Renal cortex interstitium (tissue), 11 donors: ENCODE data around the gene SLC17A7. TPM values are rescaled to one million over a fixed set of nuclear protein-coding genes. Genes with fewer than 3 reads are reported as not detected.

Source experiments
- DNase-seq, 11 donors: peaks; one replicate each; pipeline ENCODE4 v3.0.0-alpha.2; 2013; ENCODE audit warnings: low read depth in 9 of 11, low spot score in 4 of 11; ENCODE audit errors: extremely low read depth in 1 of 11
- polyA plus RNA-seq, 3 donors: library from polyadenylated mRNA; unstranded; fragments of 120-200 nt; gene quantifications; one replicate each; pipeline ENCODE4 v1.2.1, GENCODE V29; 2013; ENCODE audit not compliant: insufficient read length in 3 of 3

The SLC17A7 gene
- polyA plus RNA-seq, 3 donors: 0.19 to 0.47 (median 0.33) TPM

DNA sequence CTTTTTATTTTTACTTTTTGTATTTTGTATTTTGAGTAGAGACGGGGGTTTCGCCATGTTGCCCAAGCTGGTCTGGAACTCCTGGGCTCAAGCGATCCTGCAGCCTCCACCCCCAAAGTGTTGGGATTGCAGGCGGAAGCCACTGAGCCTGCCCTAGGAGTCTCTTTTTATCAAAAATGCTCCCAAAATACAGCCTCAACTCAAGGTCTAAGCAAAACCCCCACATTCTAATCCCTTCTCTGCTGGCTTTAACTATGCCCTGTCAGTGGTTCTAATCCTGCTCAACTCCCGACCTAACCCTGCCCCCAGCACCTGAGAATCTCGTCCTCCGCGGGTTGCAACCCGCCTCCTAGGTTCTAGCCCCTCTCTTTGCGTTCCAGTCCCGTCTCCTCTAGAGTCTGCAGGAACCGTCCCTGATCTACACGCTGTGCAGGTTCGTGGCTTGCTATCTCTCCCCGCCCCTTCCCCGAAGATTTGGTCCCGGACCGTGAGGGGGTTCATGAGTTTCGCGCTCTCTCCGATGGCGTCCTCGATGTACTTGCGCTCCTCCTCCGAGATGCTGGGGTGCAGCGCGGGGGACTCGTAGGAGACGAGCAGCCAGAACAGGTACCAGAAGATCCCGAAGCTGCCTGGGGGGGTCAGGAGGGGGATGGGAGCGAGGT is 8.0 kb downstream of the SLC17A7 start:
- no peak for DNase-seq

DNA sequence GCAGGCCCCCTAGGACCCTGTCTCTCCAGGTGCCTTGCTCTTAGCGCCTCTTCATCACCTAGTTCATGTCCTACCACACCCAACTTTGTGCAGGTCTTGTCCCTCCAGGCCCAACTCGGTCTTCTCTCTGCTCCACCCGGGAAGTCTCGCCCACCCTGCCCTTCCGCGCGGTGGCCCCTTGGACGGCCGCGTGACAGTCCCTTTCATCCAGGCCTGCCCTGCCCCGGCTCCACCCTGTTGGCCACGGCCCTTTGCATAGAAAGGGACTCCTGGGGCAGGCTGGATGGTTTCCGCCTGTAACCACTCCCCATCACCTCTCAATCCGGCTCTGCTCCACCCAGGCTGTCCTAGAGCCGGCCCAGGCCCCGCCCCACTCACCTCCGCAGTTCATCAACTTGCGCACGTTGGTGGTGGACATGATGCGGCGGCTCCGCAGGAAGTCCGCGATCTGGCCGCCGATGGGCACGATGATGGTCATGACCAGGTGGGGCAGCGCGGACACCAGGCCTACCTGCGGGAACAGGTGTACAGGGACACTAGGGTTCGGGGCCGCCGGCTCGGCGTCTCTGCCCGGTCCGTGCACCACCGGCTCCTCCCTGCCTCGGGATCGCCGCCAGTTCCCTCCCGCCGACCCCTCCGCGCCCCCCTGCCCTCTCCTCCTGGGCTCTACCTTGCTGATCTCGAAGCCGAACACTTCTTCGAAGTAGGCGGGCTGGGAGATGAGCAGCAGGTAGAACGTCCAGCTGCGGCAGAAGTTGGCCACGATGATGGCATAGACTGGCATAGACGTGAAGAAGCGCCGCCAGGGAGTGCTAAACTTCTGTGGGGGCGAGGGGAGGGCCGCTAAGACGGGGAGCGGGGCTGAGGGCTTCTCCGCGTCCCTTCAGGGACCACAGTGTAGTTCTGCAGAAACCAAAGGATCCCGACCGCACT is 8.9 kb downstream of the SLC17A7 start:
- no peak for DNase-seq

DNA sequence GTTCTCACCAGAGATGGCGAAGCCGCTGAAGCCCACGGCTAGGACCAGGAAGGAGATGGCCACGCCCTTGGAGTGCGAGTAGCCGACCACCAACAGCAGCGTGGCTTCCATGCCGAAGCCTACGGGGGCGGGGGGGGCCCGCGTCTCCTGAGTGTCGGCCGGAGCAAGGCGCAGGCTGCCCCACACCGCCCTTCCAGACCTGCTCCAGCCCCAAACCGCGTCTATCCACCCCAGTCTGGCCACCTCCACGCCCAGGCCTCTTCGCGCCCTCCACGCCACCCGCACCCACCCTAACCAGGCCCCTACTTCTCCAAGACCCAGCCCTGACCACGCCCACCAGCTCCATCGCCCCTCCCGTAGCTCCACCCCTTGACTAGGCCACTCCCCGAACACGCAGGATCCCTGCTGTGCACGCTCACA is 10.0 kb downstream of the SLC17A7 start:
- DNase-seq: no peak

GRCh38 chr19:49430678-49431329 is 10.5 kb downstream of the SLC17A7 start:
- no peak for DNase-seq

GRCh38 chr19:49430172-49430677 is 11.1 kb downstream of the SLC17A7 start:
- DNase-seq: no peak

GRCh38 chr19:49428547-49429451 is 12.5 kb downstream of the SLC17A7 start:
- DNase-seq: no peak

GRCh38 chr19:49427855-49428546 is 13.3 kb downstream of the SLC17A7 start:
- DNase-seq: no peak

DNA sequence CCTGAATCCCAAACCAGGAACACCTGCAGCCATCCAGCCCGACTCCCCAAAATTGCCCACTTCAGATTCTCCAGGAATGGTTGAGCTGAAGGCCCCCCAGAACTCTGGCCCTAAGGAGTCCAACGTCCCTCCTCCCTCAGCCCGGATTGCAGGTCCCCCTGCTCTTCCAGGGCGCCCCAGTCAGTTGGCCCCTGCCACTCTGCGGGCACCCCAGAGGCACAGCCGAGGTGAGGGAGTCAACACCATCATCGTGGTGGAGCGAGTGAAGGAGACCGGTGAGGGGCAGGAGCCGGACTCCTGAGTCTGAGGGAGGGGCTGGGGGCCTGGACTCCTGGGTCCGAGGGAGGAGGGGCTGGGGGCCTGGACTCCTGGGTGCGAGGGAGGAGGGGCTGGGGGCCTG is 14.0 kb downstream of the SLC17A7 start:
- DNase-seq: no peak

DNA sequence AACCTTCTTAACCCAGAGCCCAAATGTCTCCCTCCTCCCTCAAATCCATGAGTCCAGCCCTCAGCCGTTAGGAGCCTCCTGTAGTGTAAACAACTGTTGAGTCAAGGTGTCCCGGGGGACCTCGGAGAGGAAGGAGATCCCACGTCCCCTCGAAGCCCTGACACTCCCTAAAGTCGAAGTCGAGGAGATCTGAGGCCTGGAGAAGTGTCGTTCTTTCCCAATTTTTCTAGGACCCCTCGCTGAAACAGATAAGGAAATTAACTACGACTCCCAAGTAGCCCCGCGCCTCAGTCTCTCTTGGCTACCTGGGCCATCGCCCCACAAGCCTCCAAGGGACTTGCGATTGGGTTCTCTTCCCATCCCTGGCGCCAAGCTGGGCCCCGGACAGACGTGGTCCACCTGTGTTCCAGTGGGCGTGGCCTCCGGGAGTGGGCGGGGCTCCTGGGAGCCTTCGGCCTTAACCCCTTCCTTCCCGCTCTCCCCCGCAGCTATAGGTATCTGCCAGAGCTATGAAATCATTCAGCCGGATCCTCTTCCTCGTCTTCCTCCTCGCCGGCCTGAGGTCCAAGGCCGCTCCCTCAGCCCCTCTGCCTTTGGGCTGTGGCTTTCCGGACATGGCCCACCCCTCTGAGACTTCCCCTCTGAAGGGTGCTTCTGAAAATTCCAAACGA is 15.3 kb downstream of the SLC17A7 start:
- DNase-seq: no peak

GRCh38 chr19:49425178-49425577 is 16.1 kb downstream of the SLC17A7 start, which contains the start of gene GFY:
TSS of gene GFY (plus strand) at chr19:49425388. CDS start at chr19:49426431, 1,043 bp downstream.
- DNase-seq: no peak

GRCh38 chr19:49423985-49424303 is 17.4 kb downstream of the SLC17A7 start:
- DNase-seq: no peak

- DNase-seq: no peak
Measured at GRCh38 chr19:49423071-49423984, 18.0 kb downstream of the SLC17A7 start, which contains the start of gene PTH2. TSS of gene PTH2 (minus strand) at chr19:49423441. CDS start at chr19:49423339, 102 bp downstream.

DNA sequence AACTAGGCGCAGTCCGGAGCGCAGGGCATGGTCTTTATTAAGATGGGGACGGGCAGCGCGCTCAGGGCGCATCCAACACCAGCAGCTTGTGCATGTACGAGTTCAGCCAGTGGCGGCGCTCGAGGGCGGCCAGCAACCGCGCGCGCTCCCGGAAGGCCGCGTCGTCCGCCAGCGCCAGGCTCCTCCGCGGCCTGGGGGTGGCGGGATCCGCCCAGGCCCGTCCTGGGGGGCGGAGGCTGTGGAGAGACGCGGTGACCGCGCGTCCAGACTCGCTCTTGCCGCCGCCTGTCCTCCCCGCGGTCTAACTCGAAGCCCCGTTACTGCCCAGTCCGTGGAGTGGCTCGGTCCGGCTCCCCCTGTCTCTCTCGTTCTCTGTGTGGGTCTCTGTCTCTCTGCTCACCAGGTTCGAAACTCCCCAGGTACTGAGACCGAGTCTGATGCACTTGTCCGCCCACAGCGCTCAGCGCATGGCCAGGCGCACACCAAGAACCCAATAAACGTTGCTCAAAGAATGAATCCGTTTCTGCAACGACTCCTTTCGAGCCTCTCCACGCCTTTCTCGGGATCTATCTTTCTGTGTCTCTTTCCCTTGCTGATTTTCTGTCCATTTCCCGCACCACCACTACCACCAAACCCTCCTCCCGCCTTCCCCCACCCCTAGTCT is 18.8 kb downstream of the SLC17A7 start:
- DNase-seq: peak in 1 of 11 donors; percentile 45

GRCh38 chr19:49421878-49422202 is 19.5 kb downstream of the SLC17A7 start:
- no peak for DNase-seq

DNA sequence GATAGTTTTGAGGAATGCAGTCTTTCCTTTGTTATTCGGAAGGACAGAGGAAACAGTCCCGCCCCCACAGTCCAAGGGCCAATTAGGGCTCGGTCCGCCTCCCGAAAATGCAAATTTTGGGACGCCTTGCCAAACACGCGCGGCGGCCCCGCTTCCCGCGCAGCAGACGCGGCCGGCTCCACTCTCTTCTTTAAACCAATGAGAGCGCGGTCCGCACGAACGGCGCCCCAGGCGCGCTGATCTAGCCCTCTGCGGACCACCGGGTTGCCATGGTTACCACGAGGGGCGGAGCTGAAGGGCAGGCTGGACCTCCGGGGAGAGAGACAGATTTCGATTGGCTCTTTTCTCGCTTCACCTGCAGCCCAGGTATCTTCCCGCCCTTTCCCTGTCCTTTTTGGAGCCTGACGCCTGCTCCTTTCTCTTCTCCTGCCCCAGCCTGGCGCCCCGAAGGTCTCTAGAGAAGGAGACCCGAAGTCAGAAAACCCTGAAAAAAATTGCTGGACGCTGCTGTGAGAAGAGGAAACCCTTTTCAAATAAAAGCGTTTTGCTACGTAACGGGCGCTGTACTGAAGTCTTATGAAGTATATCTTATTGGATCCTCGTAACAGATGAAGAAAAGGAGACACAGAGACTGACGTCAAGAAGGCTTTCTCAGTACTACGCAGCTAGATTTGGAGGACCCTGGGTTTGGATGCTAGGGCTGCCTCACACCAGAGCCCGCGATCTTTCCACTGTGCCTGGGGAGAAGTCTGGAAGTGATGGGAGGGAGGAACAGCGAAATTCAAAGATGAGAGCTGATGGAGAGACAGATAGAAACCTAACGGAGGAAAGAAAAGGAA is 20.1 kb downstream of the SLC17A7 start:
- peak in 10 of 11 donors; percentile 47 to 75 (median 68) for DNase-seq
